GM18517 (cell line): Measurements from ENCODE around the gene PLCD1.
A peak's percentile ranks its signal among the peaks of the same experiment; 100 is the strongest.
"Not testable (repeated sequence)": the region's sequence is repeated elsewhere in the genome, so short reads cannot be mapped to it uniquely, and the experiment has no call there.

Experiments
- ATAC-seq: cut with Tn5 transposase; IDR thresholded peaks from one replicate; pipeline ENCODE4 v1.9.1; 2021; ENCODE audit warnings: mild to moderate bottlenecking, moderate library complexity; ENCODE audit not compliant: unreplicated experiment

Gene PLCD1

GRCh38 chr3:37988376-37988775 lies 41.1 kb downstream of the PLCD1 start:
- ATAC-seq = not testable (repeated sequence)

GRCh38 chr3:37987751-37988179 lies 41.7 kb downstream of the PLCD1 start:
- no peak for ATAC-seq

- no peak for ATAC-seq
Observed at GRCh38 chr3:37987315-37987697, 42.1 kb downstream of the PLCD1 start.

- no peak for ATAC-seq
Observed at GRCh38 chr3:37986479-37987314, 42.7 kb downstream of the PLCD1 start.

GRCh38 chr3:37985637-37986320 lies 43.7 kb downstream of the PLCD1 start:
- ATAC-seq = no peak

- no peak for ATAC-seq
Observed at GRCh38 chr3:37984596-37984995, 44.8 kb downstream of the PLCD1 start.

GRCh38 chr3:37984051-37984450 lies 45.4 kb downstream of the PLCD1 start:
- ATAC-seq = no peak

- ATAC-seq = no peak
Observed at GRCh38 chr3:37982331-37982730, 47.1 kb downstream of the PLCD1 start.

GRCh38 chr3:37981348-37981664 lies 48.1 kb downstream of the PLCD1 start:
- no peak for ATAC-seq

- no peak for ATAC-seq
Observed at GRCh38 chr3:37980462-37981347, 48.7 kb downstream of the PLCD1 start.

GRCh38 chr3:37979541-37980461 lies 49.6 kb downstream of the PLCD1 start:
- ATAC-seq = no peak

- peak; percentile 80 for ATAC-seq
Observed at GRCh38 chr3:37974121-37975083, 55.0 kb downstream of the PLCD1 start.

- ATAC-seq = no peak
Observed at GRCh38 chr3:37973246-37974054, 56.0 kb downstream of the PLCD1 start.

- ATAC-seq = not testable (repeated sequence)
Observed at GRCh38 chr3:37972056-37972455, 57.4 kb downstream of the PLCD1 start.

GRCh38 chr3:37971467-37971866 lies 58.0 kb downstream of the PLCD1 start:
- ATAC-seq = no peak

GRCh38 chr3:37970802-37971201 lies 58.6 kb downstream of the PLCD1 start:
- ATAC-seq = no peak

GRCh38 chr3:37969596-37970100 lies 59.8 kb downstream of the PLCD1 start:
- ATAC-seq = no peak
